MCF 10A (cell line): ENCODE measurements around the gene ITGA4. TPM values are rescaled to one million over a fixed set of nuclear protein-coding genes. Genes with fewer than 3 reads are reported as not detected.

Experiments
- BruUV-seq: library from RNA; stranded (reverse); fragments of 400-500 nt; replicated peaks from 2 replicates; lab custom pipeline; 2021; lab: Mats Ljungman, UMichigan
- CTCF ChIA-PET: fragments of 300-600 bp; sonication (Branson Sonifier 250); formaldehyde crosslinking; extraction: SDS; loops from one replicate; lab custom pipeline; 2021; ENCODE audit warnings: antibody characterized with exemption, inconsistent platforms; lab: Yijun Ruan, JAX
- POLR2A ChIA-PET: fragments of 300-600, 350-650 bp; sonication (Branson Sonifier 250); formaldehyde crosslinking; extraction: SDS; loops from one replicate; lab custom pipeline; 2020; ENCODE audit warnings: antibody characterized with exemption, inconsistent platforms; lab: Yijun Ruan, JAX
- DNase-seq: peaks from one replicate; pipeline ENCODE4 v3.0.0-alpha.2; 2018; ENCODE audit not compliant: unreplicated experiment
- H3K27ac Mint-ChIP-seq: one replicate; pipeline ENCODE4 v1.8.0; 2022; ENCODE audit warnings: mild to moderate bottlenecking, low read depth, mixed read lengths; ENCODE audit not compliant: unreplicated experiment
- H3K27me3 Mint-ChIP-seq: one replicate; pipeline ENCODE4 v1.8.0; 2022; ENCODE audit warnings: mixed read lengths; ENCODE audit not compliant: insufficient read depth, unreplicated experiment
- H3K36me3 Mint-ChIP-seq: one replicate; pipeline ENCODE4 v1.8.0; 2022; ENCODE audit warnings: mild to moderate bottlenecking, moderate library complexity, mixed read lengths; ENCODE audit not compliant: insufficient read depth, unreplicated experiment
- H3K4me1 Mint-ChIP-seq: one replicate; pipeline ENCODE4 v1.8.0; 2022; ENCODE audit warnings: mixed read lengths; ENCODE audit not compliant: insufficient read depth, unreplicated experiment
- H3K4me3 Mint-ChIP-seq: one replicate; pipeline ENCODE4 v1.8.0; 2022; ENCODE audit warnings: mild to moderate bottlenecking, moderate library complexity, mixed read lengths; ENCODE audit not compliant: unreplicated experiment
- H3K9me3 Mint-ChIP-seq: one replicate; pipeline ENCODE4 v1.8.0; 2022; ENCODE audit warnings: mixed read lengths; ENCODE audit not compliant: unreplicated experiment
- CTCF ChIP-seq: fragments of 200-600 bp; IDR thresholded peaks from one replicate; pipeline ENCODE4 v1.8.0; 2022; ENCODE audit warnings: antibody characterized with exemption, mild to moderate bottlenecking; ENCODE audit not compliant: unreplicated experiment
- intact Hi-C: fragments of 100-400 bp; cut with micrococcal nuclease; formaldehyde crosslinking; loops from 2 replicates; pipeline ENCODE4 v1.14.1; 2022
- total RNA-seq: library from RNA; stranded (reverse); gene quantifications from 2 replicates; pipeline ENCODE4 v1.2.3, GENCODE V29; 2022

ITGA4 gene
- total RNA-seq, 1 experiment from 2014 or later: 0.19 TPM

- Mint-ChIP-seq H3K4me3 (no peak overlapping the region), H3K9me3 (no peaks in the 10 kb centered on the region), H3K27me3 (no peaks in the 10 kb centered on the region), H3K4me1 (no peaks in the 10 kb centered on the region), H3K36me3 (no peaks in the 10 kb centered on the region), H3K27ac (no peak overlapping the region)
- BruUV-seq: no TSS peak
- ChIA-PET CTCF (interaction anchor here (1.1 kb wide), 1 partner anchor 322 kb away, joined by 5 read pairs; no protein-coding TSS in a partner anchor), POLR2A (interaction anchor here (0.7 kb wide), 1 partner anchor 102 kb away, joined by 3 read pairs; no protein-coding TSS in a partner anchor)
- intact Hi-C loops: no loop called here
- no peak for TF ChIP-seq CTCF
- DNase-seq: no peak
Measured at GRCh38 chr2:181426672-181427071, 30.5 kb upstream of the ITGA4 start.

- Mint-ChIP-seq H3K36me3 (no peaks in the 10 kb centered on the region), H3K4me3 (no peak overlapping the region), H3K9me3 (peaks cover 8% of the 10 kb centered on the region), H3K27ac (no peak overlapping the region), H3K27me3 (no peaks in the 10 kb centered on the region), H3K4me1 (no peaks in the 10 kb centered on the region)
- intact Hi-C loops: no loop called here
- no TSS peak for BruUV-seq
- peak; percentile 27 for TF ChIP-seq CTCF
- DNase-seq: peak; percentile 26
- ChIA-PET POLR2A (no interaction called here), CTCF (no interaction called here)
Measured at GRCh38 chr2:181430406-181431118, 26.6 kb upstream of the ITGA4 start.

- Mint-ChIP-seq H3K9me3 (peaks cover 8% of the 10 kb centered on the region), H3K36me3 (no peaks in the 10 kb centered on the region), H3K4me3 (no peak overlapping the region), H3K27ac (no peak overlapping the region), H3K27me3 (no peaks in the 10 kb centered on the region), H3K4me1 (no peaks in the 10 kb centered on the region)
- TF ChIP-seq CTCF: no peak
- BruUV-seq: no TSS peak
- intact Hi-C loops: no loop called here
- ChIA-PET POLR2A (no interaction called here), CTCF (interaction anchor here (0.5 to 1.2 kb wide), 2 partner anchors 67 to 284 kb away, joined by 3 to 4 read pairs; no protein-coding TSS in a partner anchor)
- no peak for DNase-seq
Measured at GRCh38 chr2:181431674-181432073, 25.5 kb upstream of the ITGA4 start.

GRCh38 chr2:181438261-181438660, 18.9 kb upstream of the ITGA4 start:
- H3K9me3 Mint-ChIP-seq: peaks cover 4% of the 10 kb centered on the region
- no peaks in the 10 kb centered on the region for H3K36me3 Mint-ChIP-seq
- TF ChIP-seq CTCF: no peak
- no peaks in the 10 kb centered on the region for H3K4me1 Mint-ChIP-seq
- intact Hi-C loops: no loop called here
- H3K4me3 Mint-ChIP-seq: no peak overlapping the region
- no TSS peak for BruUV-seq
- CTCF ChIA-PET: interaction anchor here (0.9 kb wide), 1 partner anchor 131 kb away, joined by 3 read pairs; no protein-coding TSS in a partner anchor
- POLR2A ChIA-PET: no interaction called here
- no peak overlapping the region for H3K27ac Mint-ChIP-seq
- no peaks in the 10 kb centered on the region for H3K27me3 Mint-ChIP-seq
- DNase-seq: peak; percentile 18
